ENCODE measurements around the gene HSD11B1.

DNA sequence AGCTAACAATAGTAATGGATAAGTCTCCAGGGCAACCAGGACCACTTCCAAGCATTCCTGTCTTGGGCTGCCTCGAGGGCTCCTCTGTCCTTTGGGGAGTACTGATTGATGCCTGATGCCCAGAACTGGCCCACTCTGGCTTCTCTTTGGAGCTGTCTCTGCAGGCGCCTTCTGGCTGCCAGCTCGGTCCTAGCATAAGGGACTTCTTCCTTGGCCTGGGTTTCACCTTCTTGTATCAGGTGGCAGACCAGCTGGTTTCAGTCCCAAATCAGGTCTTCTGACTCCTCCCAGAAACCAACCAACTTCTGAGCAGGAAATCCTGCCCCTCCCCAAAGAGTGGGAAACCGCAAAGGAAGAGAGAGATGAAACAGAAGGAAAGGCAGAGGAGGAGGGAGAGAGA lies 18.8 kb upstream of the HSD11B1 start:
- TF ChIP-seq, protein P1, sequence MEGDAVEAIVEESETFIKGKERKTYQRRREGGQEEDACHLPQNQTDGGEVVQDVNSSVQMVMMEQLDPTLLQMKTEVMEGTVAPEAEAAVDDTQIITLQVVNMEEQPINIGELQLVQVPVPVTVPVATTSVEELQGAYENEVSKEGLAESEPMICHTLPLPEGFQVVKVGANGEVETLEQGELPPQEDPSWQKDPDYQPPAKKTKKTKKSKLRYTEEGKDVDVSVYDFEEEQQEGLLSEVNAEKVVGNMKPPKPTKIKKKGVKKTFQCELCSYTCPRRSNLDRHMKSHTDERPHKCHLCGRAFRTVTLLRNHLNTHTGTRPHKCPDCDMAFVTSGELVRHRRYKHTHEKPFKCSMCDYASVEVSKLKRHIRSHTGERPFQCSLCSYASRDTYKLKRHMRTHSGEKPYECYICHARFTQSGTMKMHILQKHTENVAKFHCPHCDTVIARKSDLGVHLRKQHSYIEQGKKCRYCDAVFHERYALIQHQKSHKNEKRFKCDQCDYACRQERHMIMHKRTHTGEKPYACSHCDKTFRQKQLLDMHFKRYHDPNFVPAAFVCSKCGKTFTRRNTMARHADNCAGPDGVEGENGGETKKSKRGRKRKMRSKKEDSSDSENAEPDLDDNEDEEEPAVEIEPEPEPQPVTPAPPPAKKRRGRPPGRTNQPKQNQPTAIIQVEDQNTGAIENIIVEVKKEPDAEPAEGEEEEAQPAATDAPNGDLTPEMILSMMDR (conservative IDR thresholded peaks at IDR 0.05; ENCODE audit: low read length) = no peak
- TF ChIP-seq EZH2phosphoT487 (IDR thresholded peaks at IDR 0.05; ENCODE audit: borderline replicate concordance) = no peak

Measured in Loucy (cell line).